WTC11 (cell line): ENCODE data around the gene CTNNA3. TPM values are rescaled to one million over a fixed set of nuclear protein-coding genes. Genes with fewer than 3 reads are reported as not detected.

Experiments
- ATAC-seq: fragments of 200-7000 bp; cut with Tn5 transposase; 2 replicates; pipeline ENCODE4 v1.10.0; 2021; ENCODE audit warnings: mild to moderate bottlenecking, moderate library complexity
- CTCF ChIA-PET: fragments of 300-600 bp; sonication (Branson Sonifier 250); formaldehyde crosslinking; loops from one replicate; lab custom pipeline; 2021; ENCODE audit warnings: antibody characterized with exemption; lab: Charles Lee
- POLR2A ChIA-PET: fragments of 350-600 bp; sonication (Branson Sonifier 250); formaldehyde crosslinking; loops from one replicate; lab custom pipeline; 2021; ENCODE audit warnings: antibody characterized with exemption; lab: Charles Lee
- DNase-seq: peaks from one replicate; pipeline ENCODE4 v3.0.0; 2021; ENCODE audit warnings: low spot score
- H3K27ac Mint-ChIP-seq: 2 replicates; pipeline ENCODE4 v1.8.0; 2021; ENCODE audit warnings: mixed read lengths
- H3K27me3 Mint-ChIP-seq: 2 replicates; pipeline ENCODE4 v1.8.0; 2021; ENCODE audit warnings: low read depth, mild to moderate bottlenecking, moderate library complexity, mixed read lengths
- H3K36me3 Mint-ChIP-seq: 2 replicates; pipeline ENCODE4 v1.8.0; 2021; ENCODE audit warnings: mixed read lengths
- H3K4me1 Mint-ChIP-seq: 2 replicates; pipeline ENCODE4 v1.8.0; 2022; ENCODE audit warnings: mixed read lengths
- H3K4me3 Mint-ChIP-seq: 2 replicates; pipeline ENCODE4 v1.8.0; 2021; ENCODE audit warnings: mild to moderate bottlenecking, moderate library complexity, mixed read lengths
- H3K9me3 Mint-ChIP-seq: 2 replicates; pipeline ENCODE4 v1.8.0; 2021; ENCODE audit warnings: mixed read lengths
- E2F1 ChIP-seq: sonication (generic); formaldehyde crosslinking; IDR thresholded peaks from 2 replicates; pipeline ENCODE4 v1.8.0; 2022; ENCODE audit warnings: mild to moderate bottlenecking, missing genetic modification reagents
- HMGXB4 ChIP-seq: sonication (generic); formaldehyde crosslinking; IDR thresholded peaks from 2 replicates; pipeline ENCODE4 v1.8.1; 2023; ENCODE audit warnings: mild to moderate bottlenecking, moderate library complexity, missing genetic modification reagents
- MXD4 ChIP-seq: fragments of 250-450 bp; sonication (Bioruptor Pico); IDR thresholded peaks from 2 replicates; pipeline ENCODE4 v1.8.0; 2021; ENCODE audit warnings: mild to moderate bottlenecking, moderate library complexity, borderline replicate concordance
- NR1H2 ChIP-seq: sonication (generic); formaldehyde crosslinking; IDR thresholded peaks from 2 replicates; pipeline ENCODE4 v1.9.0; 2021; ENCODE audit warnings: mild to moderate bottlenecking, moderate library complexity, missing genetic modification reagents
- NR3C1 ChIP-seq: sonication (generic); formaldehyde crosslinking; conservative IDR thresholded peaks from 2 replicates; pipeline ENCODE4 v1.8.1; 2023; ENCODE audit warnings: low read depth, mild to moderate bottlenecking, missing genetic modification reagents
- RELA ChIP-seq: sonication (generic); formaldehyde crosslinking; IDR thresholded peaks from 2 replicates; pipeline ENCODE4 v1.8.1; 2022; ENCODE audit warnings: missing genetic modification reagents, mild to moderate bottlenecking, borderline replicate concordance
- SMAD4 ChIP-seq: sonication (generic); formaldehyde crosslinking; IDR thresholded peaks from 2 replicates; pipeline ENCODE4 v1.8.0; 2022; ENCODE audit warnings: mild to moderate bottlenecking, missing genetic modification reagents
- TEAD1 ChIP-seq: sonication (generic); formaldehyde crosslinking; IDR thresholded peaks from 2 replicates; pipeline ENCODE4 v1.8.0; 2022; ENCODE audit warnings: mild to moderate bottlenecking, missing genetic modification reagents
- ZNF396 ChIP-seq: fragments of 250-450 bp; sonication (Bioruptor Pico); IDR thresholded peaks from 2 replicates; pipeline ENCODE4 v1.8.0; 2021; ENCODE audit warnings: mild to moderate bottlenecking, moderate library complexity, borderline replicate concordance
- ZNF425 ChIP-seq: fragments of 250-450 bp; sonication (Bioruptor Pico); conservative IDR thresholded peaks from 2 replicates; pipeline ENCODE4 v1.9.0; 2021; ENCODE audit warnings: mild to moderate bottlenecking
- total RNA-seq: library from RNA; stranded (reverse); gene quantifications from 3 replicates; pipeline ENCODE4 v1.2.3, GENCODE V29; 2021
- TF ChIP-seq, protein P1 (sequence below): fragments of 250-450 bp; sonication (Bioruptor Pico); IDR thresholded peaks from 2 replicates; pipeline ENCODE4 v1.8.0; 2021; ENCODE audit warnings: mild to moderate bottlenecking
- TF ChIP-seq, protein P2 (sequence below): sonication (generic); formaldehyde crosslinking; IDR thresholded peaks from 2 replicates; pipeline ENCODE4 v1.8.1; 2022; ENCODE audit warnings: mild to moderate bottlenecking, moderate library complexity, missing genetic modification reagents
- TF ChIP-seq, protein P3 (sequence below): sonication (generic); formaldehyde crosslinking; IDR thresholded peaks from 2 replicates; pipeline ENCODE4 v1.8.0; 2023; ENCODE audit warnings: missing genetic modification reagents, mild to moderate bottlenecking, borderline replicate concordance
- TF ChIP-seq, protein P4 (sequence below): sonication (generic); formaldehyde crosslinking; IDR thresholded peaks from 2 replicates; pipeline ENCODE4 v1.8.0; 2022; ENCODE audit warnings: mild to moderate bottlenecking, missing genetic modification reagents
- TF ChIP-seq, protein P5 (sequence below): sonication (generic); formaldehyde crosslinking; IDR thresholded peaks from 2 replicates; pipeline ENCODE4 v1.8.1; 2023; ENCODE audit warnings: mild to moderate bottlenecking, missing genetic modification reagents, borderline replicate concordance

The CTNNA3 gene
- total RNA-seq, 1 experiment from 2014 or later, result 6.1 TPM

GRCh38 chr10:67477868-67478267, 218.1 kb downstream of the CTNNA3 start (continued):
- TF ChIP-seq, protein P1, sequence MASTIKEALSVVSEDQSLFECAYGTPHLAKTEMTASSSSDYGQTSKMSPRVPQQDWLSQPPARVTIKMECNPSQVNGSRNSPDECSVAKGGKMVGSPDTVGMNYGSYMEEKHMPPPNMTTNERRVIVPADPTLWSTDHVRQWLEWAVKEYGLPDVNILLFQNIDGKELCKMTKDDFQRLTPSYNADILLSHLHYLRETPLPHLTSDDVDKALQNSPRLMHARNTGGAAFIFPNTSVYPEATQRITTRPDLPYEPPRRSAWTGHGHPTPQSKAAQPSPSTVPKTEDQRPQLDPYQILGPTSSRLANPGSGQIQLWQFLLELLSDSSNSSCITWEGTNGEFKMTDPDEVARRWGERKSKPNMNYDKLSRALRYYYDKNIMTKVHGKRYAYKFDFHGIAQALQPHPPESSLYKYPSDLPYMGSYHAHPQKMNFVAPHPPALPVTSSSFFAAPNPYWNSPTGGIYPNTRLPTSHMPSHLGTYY, result no peak
- TF ChIP-seq NR1H2, result no peak
- TF ChIP-seq, protein P2, sequence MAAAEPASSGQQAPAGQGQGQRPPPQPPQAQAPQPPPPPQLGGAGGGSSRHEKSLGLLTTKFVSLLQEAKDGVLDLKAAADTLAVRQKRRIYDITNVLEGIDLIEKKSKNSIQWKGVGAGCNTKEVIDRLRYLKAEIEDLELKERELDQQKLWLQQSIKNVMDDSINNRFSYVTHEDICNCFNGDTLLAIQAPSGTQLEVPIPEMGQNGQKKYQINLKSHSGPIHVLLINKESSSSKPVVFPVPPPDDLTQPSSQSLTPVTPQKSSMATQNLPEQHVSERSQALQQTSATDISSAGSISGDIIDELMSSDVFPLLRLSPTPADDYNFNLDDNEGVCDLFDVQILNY (CRISPR knock-in tag), result no peak
- no peak for TF ChIP-seq SMAD4
- no peak for TF ChIP-seq TEAD1 (CRISPR knock-in tag)
- no peak for TF ChIP-seq RELA
- no peak for TF ChIP-seq ZNF396 (CRISPR knock-in tag)

- H3K27me3 Mint-ChIP-seq, result no peaks in the 10 kb centered on the region
- no peak overlapping the region for H3K27ac Mint-ChIP-seq
- ChIA-PET CTCF (no interaction called here), POLR2A (no interaction called here)
- DNase-seq (peak; percentile 56), ATAC-seq (peak; percentile 91)
- TF ChIP-seq E2F1 (CRISPR knock-in tag) (no peak), ZNF425 (CRISPR knock-in tag) (no peak), MXD4 (CRISPR knock-in tag) (no peak), HMGXB4 (CRISPR knock-in tag) (no peak), NR3C1 (CRISPR knock-in tag) (no peak), ZNF396 (CRISPR knock-in tag) (no peak)
- TF ChIP-seq, protein P1, result no peak
- TF ChIP-seq, protein P3, sequence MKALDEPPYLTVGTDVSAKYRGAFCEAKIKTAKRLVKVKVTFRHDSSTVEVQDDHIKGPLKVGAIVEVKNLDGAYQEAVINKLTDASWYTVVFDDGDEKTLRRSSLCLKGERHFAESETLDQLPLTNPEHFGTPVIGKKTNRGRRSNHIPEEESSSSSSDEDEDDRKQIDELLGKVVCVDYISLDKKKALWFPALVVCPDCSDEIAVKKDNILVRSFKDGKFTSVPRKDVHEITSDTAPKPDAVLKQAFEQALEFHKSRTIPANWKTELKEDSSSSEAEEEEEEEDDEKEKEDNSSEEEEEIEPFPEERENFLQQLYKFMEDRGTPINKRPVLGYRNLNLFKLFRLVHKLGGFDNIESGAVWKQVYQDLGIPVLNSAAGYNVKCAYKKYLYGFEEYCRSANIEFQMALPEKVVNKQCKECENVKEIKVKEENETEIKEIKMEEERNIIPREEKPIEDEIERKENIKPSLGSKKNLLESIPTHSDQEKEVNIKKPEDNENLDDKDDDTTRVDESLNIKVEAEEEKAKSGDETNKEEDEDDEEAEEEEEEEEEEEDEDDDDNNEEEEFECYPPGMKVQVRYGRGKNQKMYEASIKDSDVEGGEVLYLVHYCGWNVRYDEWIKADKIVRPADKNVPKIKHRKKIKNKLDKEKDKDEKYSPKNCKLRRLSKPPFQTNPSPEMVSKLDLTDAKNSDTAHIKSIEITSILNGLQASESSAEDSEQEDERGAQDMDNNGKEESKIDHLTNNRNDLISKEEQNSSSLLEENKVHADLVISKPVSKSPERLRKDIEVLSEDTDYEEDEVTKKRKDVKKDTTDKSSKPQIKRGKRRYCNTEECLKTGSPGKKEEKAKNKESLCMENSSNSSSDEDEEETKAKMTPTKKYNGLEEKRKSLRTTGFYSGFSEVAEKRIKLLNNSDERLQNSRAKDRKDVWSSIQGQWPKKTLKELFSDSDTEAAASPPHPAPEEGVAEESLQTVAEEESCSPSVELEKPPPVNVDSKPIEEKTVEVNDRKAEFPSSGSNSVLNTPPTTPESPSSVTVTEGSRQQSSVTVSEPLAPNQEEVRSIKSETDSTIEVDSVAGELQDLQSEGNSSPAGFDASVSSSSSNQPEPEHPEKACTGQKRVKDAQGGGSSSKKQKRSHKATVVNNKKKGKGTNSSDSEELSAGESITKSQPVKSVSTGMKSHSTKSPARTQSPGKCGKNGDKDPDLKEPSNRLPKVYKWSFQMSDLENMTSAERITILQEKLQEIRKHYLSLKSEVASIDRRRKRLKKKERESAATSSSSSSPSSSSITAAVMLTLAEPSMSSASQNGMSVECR (CRISPR knock-in tag), result no peak
- TF ChIP-seq, protein P4, sequence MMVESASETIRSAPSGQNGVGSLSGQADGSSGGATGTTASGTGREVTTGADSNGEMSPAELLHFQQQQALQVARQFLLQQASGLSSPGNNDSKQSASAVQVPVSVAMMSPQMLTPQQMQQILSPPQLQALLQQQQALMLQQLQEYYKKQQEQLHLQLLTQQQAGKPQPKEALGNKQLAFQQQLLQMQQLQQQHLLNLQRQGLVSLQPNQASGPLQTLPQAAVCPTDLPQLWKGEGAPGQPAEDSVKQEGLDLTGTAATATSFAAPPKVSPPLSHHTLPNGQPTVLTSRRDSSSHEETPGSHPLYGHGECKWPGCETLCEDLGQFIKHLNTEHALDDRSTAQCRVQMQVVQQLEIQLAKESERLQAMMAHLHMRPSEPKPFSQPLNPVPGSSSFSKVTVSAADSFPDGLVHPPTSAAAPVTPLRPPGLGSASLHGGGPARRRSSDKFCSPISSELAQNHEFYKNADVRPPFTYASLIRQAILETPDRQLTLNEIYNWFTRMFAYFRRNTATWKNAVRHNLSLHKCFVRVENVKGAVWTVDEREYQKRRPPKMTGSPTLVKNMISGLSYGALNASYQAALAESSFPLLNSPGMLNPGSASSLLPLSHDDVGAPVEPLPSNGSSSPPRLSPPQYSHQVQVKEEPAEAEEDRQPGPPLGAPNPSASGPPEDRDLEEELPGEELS, result no peak
- TF ChIP-seq, protein P5, sequence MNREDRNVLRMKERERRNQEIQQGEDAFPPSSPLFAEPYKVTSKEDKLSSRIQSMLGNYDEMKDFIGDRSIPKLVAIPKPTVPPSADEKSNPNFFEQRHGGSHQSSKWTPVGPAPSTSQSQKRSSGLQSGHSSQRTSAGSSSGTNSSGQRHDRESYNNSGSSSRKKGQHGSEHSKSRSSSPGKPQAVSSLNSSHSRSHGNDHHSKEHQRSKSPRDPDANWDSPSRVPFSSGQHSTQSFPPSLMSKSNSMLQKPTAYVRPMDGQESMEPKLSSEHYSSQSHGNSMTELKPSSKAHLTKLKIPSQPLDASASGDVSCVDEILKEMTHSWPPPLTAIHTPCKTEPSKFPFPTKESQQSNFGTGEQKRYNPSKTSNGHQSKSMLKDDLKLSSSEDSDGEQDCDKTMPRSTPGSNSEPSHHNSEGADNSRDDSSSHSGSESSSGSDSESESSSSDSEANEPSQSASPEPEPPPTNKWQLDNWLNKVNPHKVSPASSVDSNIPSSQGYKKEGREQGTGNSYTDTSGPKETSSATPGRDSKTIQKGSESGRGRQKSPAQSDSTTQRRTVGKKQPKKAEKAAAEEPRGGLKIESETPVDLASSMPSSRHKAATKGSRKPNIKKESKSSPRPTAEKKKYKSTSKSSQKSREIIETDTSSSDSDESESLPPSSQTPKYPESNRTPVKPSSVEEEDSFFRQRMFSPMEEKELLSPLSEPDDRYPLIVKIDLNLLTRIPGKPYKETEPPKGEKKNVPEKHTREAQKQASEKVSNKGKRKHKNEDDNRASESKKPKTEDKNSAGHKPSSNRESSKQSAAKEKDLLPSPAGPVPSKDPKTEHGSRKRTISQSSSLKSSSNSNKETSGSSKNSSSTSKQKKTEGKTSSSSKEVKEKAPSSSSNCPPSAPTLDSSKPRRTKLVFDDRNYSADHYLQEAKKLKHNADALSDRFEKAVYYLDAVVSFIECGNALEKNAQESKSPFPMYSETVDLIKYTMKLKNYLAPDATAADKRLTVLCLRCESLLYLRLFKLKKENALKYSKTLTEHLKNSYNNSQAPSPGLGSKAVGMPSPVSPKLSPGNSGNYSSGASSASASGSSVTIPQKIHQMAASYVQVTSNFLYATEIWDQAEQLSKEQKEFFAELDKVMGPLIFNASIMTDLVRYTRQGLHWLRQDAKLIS, result no peak
- H3K4me1 Mint-ChIP-seq, result 0 out of 2 replicates have a peak, but pooled peaks cover 3% of the 10 kb centered on the region
- peaks cover 19% of the 10 kb centered on the region for H3K36me3 Mint-ChIP-seq
- H3K4me3 Mint-ChIP-seq, result no peak overlapping the region
- H3K9me3 Mint-ChIP-seq, result peaks cover 42% of the 10 kb centered on the region
Observed at GRCh38 chr10:67476201-67476600, 219.8 kb downstream of the CTNNA3 start.
